GM23338 (cell line): ENCODE results near the gene CD70.

Source experiments
- CREB1 ChIP-seq: fragments of 250-450 bp; sonication (Bioruptor Pico); IDR thresholded peaks from 2 replicates; pipeline ENCODE4 v1.5.0; 2020; ENCODE audit warnings: low read depth, mild to moderate bottlenecking, moderate library complexity
- CTCF ChIP-seq, 2 experiments: fragments of 200-600 bp in 1 of 2; sonication (generic) in 1 of 2; conservative IDR thresholded peaks; 2 replicates each; pipeline versions ENCODE4 v1.5.1 to v1.6.1; 2016 to 2017; ENCODE audit warnings: antibody characterized with exemption in 2 of 2, low read depth in 2 of 2, mild to moderate bottlenecking in 2 of 2, moderate library complexity in 1 of 2
- ETS1 ChIP-seq: IDR thresholded peaks from 2 replicates; pipeline ENCODE4 v1.6.1; 2016; ENCODE audit warnings: antibody characterized with exemption
- EZH2 ChIP-seq: fragments of 200-600 bp; sonication (generic); IDR thresholded peaks from one replicate; pipeline ENCODE4 v1.8.0; 2017; ENCODE audit warnings: antibody characterized with exemption, mild to moderate bottlenecking, low read depth; ENCODE audit not compliant: unreplicated experiment
- EZH2phosphoT487 ChIP-seq: fragments of 200-600 bp; sonication (generic); IDR thresholded peaks from one replicate; pipeline ENCODE4 v1.8.1; 2018; ENCODE audit warnings: antibody characterized with exemption; ENCODE audit not compliant: unreplicated experiment
- JUNB ChIP-seq: IDR thresholded peaks from one replicate; pipeline ENCODE4 v1.6.1; 2016; ENCODE audit warnings: antibody characterized with exemption; ENCODE audit not compliant: unreplicated experiment
- NANOG ChIP-seq: IDR thresholded peaks from 2 replicates; pipeline ENCODE4 v1.6.1; 2016; ENCODE audit warnings: antibody characterized with exemption, borderline replicate concordance
- POLR2AphosphoS5 ChIP-seq: IDR thresholded peaks from 2 replicates; pipeline ENCODE4 v1.6.1; 2016; ENCODE audit warnings: antibody characterized with exemption, low read depth
- REST ChIP-seq: IDR thresholded peaks from one replicate; pipeline ENCODE4 v1.6.1; 2018; ENCODE audit warnings: antibody characterized with exemption; ENCODE audit not compliant: unreplicated experiment
- STAT1 ChIP-seq: IDR thresholded peaks from one replicate; pipeline ENCODE4 v1.6.1; 2016; ENCODE audit warnings: antibody characterized with exemption; ENCODE audit not compliant: unreplicated experiment
- ZNF114 ChIP-seq: fragments of 250-450 bp; sonication (Bioruptor Pico); IDR thresholded peaks from 2 replicates; pipeline ENCODE4 v1.5.0; 2020; ENCODE audit warnings: mild to moderate bottlenecking, moderate library complexity
- ZNF331 ChIP-seq: fragments of 250-450 bp; sonication (Bioruptor Pico); IDR thresholded peaks from 2 replicates; pipeline ENCODE4 v1.5.0; 2020; ENCODE audit warnings: low read depth, mild to moderate bottlenecking, moderate library complexity
- ZNF462 ChIP-seq: fragments of 250-450 bp; sonication (Bioruptor Pico); IDR thresholded peaks from 2 replicates; pipeline ENCODE4 v1.5.0; 2020; ENCODE audit warnings: mild to moderate bottlenecking, moderate library complexity

- TF ChIP-seq CTCF (conservative IDR thresholded peaks at IDR 0.05; ENCODE audit: low read depth in 2 of 2) = no peak
- TF ChIP-seq ZNF114 (CRISPR knock-in tag) = no peak
- no peak for TF ChIP-seq EZH2
- no peak for TF ChIP-seq CREB1 (CRISPR knock-in tag)
- TF ChIP-seq REST = peak; percentile 74
- TF ChIP-seq POLR2AphosphoS5 = no peak
- no peak for TF ChIP-seq EZH2phosphoT487
- no peak for TF ChIP-seq ETS1
- no peak for TF ChIP-seq JUNB
- TF ChIP-seq NANOG = no peak
- no peak for TF ChIP-seq ZNF331 (CRISPR knock-in tag)
- no peak for TF ChIP-seq STAT1
- TF ChIP-seq ZNF462 (CRISPR knock-in tag) = no peak
Measured at GRCh38 chr19:6564393-6564792, 26.6 kb downstream of the CD70 start.
